MM.1S (cell line): ENCODE data around the gene ARIH1.

Experiments used
- DNase-seq: peaks from one replicate; pipeline ENCODE4 v3.0.0-alpha.2; 2015
- H2AFZ ChIP-seq: fragments of 300-600 bp; sonication (generic); 2 replicates; pipeline ENCODE4 v1.6.0; 2016; ENCODE audit warnings: antibody characterized with exemption, low read length
- H3F3A ChIP-seq: fragments of 300-600 bp; sonication (generic); 2 replicates; pipeline ENCODE4 v1.6.1; 2016; ENCODE audit warnings: mild to moderate bottlenecking, antibody characterized with exemption, low read length, moderate library complexity, mixed read lengths; ENCODE audit not compliant: insufficient read depth
- H3K27ac ChIP-seq: fragments of 300-600 bp; sonication (generic); 2 replicates; pipeline ENCODE4 v1.5.1; 2016; ENCODE audit warnings: mild to moderate bottlenecking, low read length
- H3K27me3 ChIP-seq: fragments of 300-600 bp; sonication (generic); replicated peaks from 2 replicates; pipeline ENCODE4 v1.6.0; 2016; ENCODE audit warnings: low read length; ENCODE audit not compliant: insufficient read depth
- H3K36me3 ChIP-seq: fragments of 300-600 bp; sonication (generic); replicated peaks from 2 replicates; pipeline ENCODE4 v1.6.1; 2016; ENCODE audit warnings: mild to moderate bottlenecking, low read length, mixed read lengths; ENCODE audit not compliant: insufficient read depth
- H3K4me1 ChIP-seq: fragments of 300-600 bp; sonication (generic); 2 replicates; pipeline ENCODE4 v1.6.1; 2016; ENCODE audit warnings: low read length, mixed read lengths
- H3K4me2 ChIP-seq: fragments of 300-600 bp; sonication (generic); 2 replicates; pipeline ENCODE4 v1.6.0; 2016; ENCODE audit warnings: low read depth, low read length
- H3K4me3 ChIP-seq: fragments of 300-600 bp; sonication (generic); 2 replicates; pipeline ENCODE4 v1.5.1; 2016; ENCODE audit warnings: low read length, mixed read lengths
- H3K79me2 ChIP-seq: fragments of 300-600 bp; sonication (generic); 2 replicates; pipeline ENCODE4 v1.6.1; 2016; ENCODE audit warnings: mixed run types, low read length, mixed read lengths
- H3K9ac ChIP-seq: fragments of 300-600 bp; sonication (generic); 2 replicates; pipeline ENCODE4 v1.6.1; 2016; ENCODE audit warnings: low read length, mixed read lengths
- H3K9me2 ChIP-seq: fragments of 300-600 bp; sonication (generic); replicated peaks from 2 replicates; pipeline ENCODE4 v1.6.1; 2016; ENCODE audit warnings: mild to moderate bottlenecking, low read length, mixed read lengths; ENCODE audit not compliant: insufficient read depth
- H3K9me3 ChIP-seq: fragments of 300-600 bp; sonication (generic); replicated peaks from 2 replicates; pipeline ENCODE4 v1.6.1; 2016; ENCODE audit warnings: mild to moderate bottlenecking, low read length, mixed read lengths; ENCODE audit not compliant: insufficient read depth
- H4K20me1 ChIP-seq: fragments of 300-600 bp; sonication (generic); 2 replicates; pipeline ENCODE4 v1.6.1; 2016; ENCODE audit warnings: mild to moderate bottlenecking, low read length, moderate library complexity, mixed read lengths; ENCODE audit not compliant: insufficient read depth
- EZH2 ChIP-seq: fragments of 300-600 bp; sonication (generic); optimal IDR thresholded peaks from 2 replicates; pipeline ENCODE3; 2017; ENCODE audit warnings: low read depth, mild to moderate bottlenecking, antibody characterized with exemption, low read length, mixed read lengths
- EZH2phosphoT487 ChIP-seq: fragments of 300-600 bp; sonication (generic); IDR thresholded peaks from 2 replicates; pipeline ENCODE4 v1.6.1; 2018; ENCODE audit warnings: antibody characterized with exemption, low read length
- TF ChIP-seq, protein P1 (sequence below): fragments of 300-600 bp; sonication (generic); IDR thresholded peaks from 2 replicates; pipeline ENCODE4 v1.5.1; 2016; ENCODE audit warnings: antibody characterized with exemption, low read length, mixed read lengths

Gene ARIH1

DNA sequence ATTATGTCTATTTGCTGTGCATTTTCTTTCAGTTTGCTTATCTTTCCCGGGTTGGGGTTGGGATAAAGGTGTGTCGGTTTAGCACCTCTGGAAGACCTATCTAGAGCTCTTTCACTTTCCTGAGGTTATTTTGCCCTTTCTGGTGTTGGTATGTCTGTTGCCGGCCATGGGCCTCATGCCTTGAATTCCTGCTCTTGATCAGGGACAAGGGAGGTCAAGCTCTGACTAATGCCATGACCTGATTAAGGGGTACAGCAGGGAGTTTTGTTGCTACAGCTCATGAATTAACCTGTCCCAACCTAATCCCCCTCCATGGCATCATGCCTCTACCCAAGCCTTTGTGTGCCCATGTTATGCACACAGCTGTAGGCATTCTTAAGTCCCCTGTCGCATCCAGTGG lies 109.9 kb downstream of the ARIH1 start:
- DNase-seq = no peak
- H3K4me3 ChIP-seq = no peak overlapping the region
- no peak overlapping the region for H3K4me2 ChIP-seq
- H3K9me2 ChIP-seq = no peaks in the 10 kb centered on the region
- H3K9me3 ChIP-seq = no peaks in the 10 kb centered on the region
- no peak for TF ChIP-seq EZH2
- H3K4me1 ChIP-seq = no peaks in the 10 kb centered on the region
- H3F3A ChIP-seq = no peaks in the 10 kb centered on the region
- H3K27me3 ChIP-seq = no peaks in the 10 kb centered on the region
- no peaks in the 10 kb centered on the region for H3K79me2 ChIP-seq
- no peak overlapping the region for H2AFZ ChIP-seq
- H3K9ac ChIP-seq = no peak overlapping the region
- no peak overlapping the region for H3K27ac ChIP-seq
- H3K36me3 ChIP-seq = no peaks in the 10 kb centered on the region; the same call in 1 of the 2 replicates
- H4K20me1 ChIP-seq = no peaks in the 10 kb centered on the region

DNA sequence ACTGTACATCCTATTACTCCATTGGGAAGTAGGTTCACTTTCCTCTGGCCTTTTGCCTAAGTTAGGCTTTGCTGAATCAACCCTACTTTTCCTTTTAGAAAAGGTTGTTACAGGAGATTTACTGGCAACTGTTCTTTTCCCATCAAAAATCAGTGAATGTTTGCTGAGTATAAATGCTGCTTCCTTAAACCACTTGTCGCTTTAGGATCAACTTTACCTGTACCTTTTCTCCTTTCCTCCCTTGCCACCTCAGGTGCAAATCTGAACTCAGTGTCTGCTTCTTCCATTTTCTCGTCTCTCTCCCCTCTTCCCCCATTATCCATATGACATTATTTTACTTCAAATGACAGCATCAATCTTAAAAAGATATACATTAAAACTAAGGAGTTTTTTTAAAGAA lies 110.9 kb downstream of the ARIH1 start:
- no peaks in the 10 kb centered on the region for H3F3A ChIP-seq
- no peak overlapping the region for H3K9ac ChIP-seq
- DNase-seq = no peak
- H4K20me1 ChIP-seq = no peaks in the 10 kb centered on the region
- no peak overlapping the region for H3K4me3 ChIP-seq
- no peaks in the 10 kb centered on the region for H3K4me1 ChIP-seq
- no peaks in the 10 kb centered on the region for H3K79me2 ChIP-seq
- no peaks in the 10 kb centered on the region for H3K27me3 ChIP-seq
- H3K27ac ChIP-seq = no peak overlapping the region
- no peaks in the 10 kb centered on the region for H3K9me2 ChIP-seq
- TF ChIP-seq EZH2 = no peak
- TF ChIP-seq EZH2phosphoT487 = no peak
- TF ChIP-seq, protein P1, sequence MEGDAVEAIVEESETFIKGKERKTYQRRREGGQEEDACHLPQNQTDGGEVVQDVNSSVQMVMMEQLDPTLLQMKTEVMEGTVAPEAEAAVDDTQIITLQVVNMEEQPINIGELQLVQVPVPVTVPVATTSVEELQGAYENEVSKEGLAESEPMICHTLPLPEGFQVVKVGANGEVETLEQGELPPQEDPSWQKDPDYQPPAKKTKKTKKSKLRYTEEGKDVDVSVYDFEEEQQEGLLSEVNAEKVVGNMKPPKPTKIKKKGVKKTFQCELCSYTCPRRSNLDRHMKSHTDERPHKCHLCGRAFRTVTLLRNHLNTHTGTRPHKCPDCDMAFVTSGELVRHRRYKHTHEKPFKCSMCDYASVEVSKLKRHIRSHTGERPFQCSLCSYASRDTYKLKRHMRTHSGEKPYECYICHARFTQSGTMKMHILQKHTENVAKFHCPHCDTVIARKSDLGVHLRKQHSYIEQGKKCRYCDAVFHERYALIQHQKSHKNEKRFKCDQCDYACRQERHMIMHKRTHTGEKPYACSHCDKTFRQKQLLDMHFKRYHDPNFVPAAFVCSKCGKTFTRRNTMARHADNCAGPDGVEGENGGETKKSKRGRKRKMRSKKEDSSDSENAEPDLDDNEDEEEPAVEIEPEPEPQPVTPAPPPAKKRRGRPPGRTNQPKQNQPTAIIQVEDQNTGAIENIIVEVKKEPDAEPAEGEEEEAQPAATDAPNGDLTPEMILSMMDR = no peak
- no peak overlapping the region for H2AFZ ChIP-seq
- H3K9me3 ChIP-seq = no peaks in the 10 kb centered on the region
- no peaks in the 10 kb centered on the region; the same call in 1 of the 2 replicates for H3K36me3 ChIP-seq
- H3K4me2 ChIP-seq = no peak overlapping the region

DNA sequence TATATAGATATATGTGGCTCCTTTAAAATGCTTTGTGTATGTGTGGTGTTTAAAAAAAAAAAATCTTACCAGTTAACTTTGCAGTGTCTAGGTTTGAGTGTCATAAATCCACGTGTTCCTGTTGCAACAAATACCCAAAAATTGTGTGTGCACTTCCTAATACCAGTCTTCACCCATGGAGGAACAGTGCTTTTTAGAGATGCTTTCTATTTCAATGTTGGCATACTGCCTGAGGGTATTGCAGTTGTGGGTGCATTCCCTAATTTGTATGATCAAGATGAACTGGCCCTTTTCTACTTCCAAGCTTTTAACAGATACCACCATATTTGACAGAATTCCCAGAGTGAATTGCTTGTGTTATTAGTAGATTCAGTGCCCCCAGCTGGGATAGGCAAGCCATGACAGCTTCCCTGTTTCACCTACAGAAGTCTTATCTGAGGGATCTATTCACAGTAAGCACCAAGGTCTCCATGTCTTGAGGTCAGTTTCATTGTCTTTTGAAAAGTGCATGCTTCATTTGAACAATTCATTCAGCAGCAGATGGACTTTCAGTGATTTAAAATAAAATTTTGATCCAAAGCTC lies 111.4 kb downstream of the ARIH1 start:
- H2AFZ ChIP-seq = no peak overlapping the region
- H3K9ac ChIP-seq = no peak overlapping the region
- H3K4me2 ChIP-seq = no peak overlapping the region
- TF ChIP-seq, protein P1 = no peak
- H3K27me3 ChIP-seq = no peaks in the 10 kb centered on the region
- no peaks in the 10 kb centered on the region; the same call in 1 of the 2 replicates for H3K36me3 ChIP-seq
- H3K4me1 ChIP-seq = no peaks in the 10 kb centered on the region
- H3K27ac ChIP-seq = no peak overlapping the region
- no peak overlapping the region for H3K4me3 ChIP-seq
- H3K9me3 ChIP-seq = no peaks in the 10 kb centered on the region
- H3K79me2 ChIP-seq = no peaks in the 10 kb centered on the region
- no peaks in the 10 kb centered on the region for H4K20me1 ChIP-seq
- no peaks in the 10 kb centered on the region for H3K9me2 ChIP-seq
- no peaks in the 10 kb centered on the region for H3F3A ChIP-seq
- no peak for DNase-seq

- H3K36me3 ChIP-seq = no peaks in the 10 kb centered on the region
- no peak overlapping the region for H2AFZ ChIP-seq
- H3K79me2 ChIP-seq = no peaks in the 10 kb centered on the region
- no peak overlapping the region for H3K9ac ChIP-seq
- H3K27ac ChIP-seq = no peak overlapping the region
- no peaks in the 10 kb centered on the region for H3K9me2 ChIP-seq
- no peaks in the 10 kb centered on the region for H3F3A ChIP-seq
- H3K27me3 ChIP-seq = no peaks in the 10 kb centered on the region
- no peak overlapping the region for H3K4me3 ChIP-seq
- H3K4me2 ChIP-seq = no peak overlapping the region
- H4K20me1 ChIP-seq = no peaks in the 10 kb centered on the region
- DNase-seq = no peak
- no peak for TF ChIP-seq EZH2phosphoT487
- TF ChIP-seq EZH2 = no peak
- TF ChIP-seq, protein P1 = no peak
- H3K9me3 ChIP-seq = no peaks in the 10 kb centered on the region
- H3K4me1 ChIP-seq = no peaks in the 10 kb centered on the region
Measured at GRCh38 chr15:72588096-72588495, 114.0 kb downstream of the ARIH1 start.
